Astrocyte (in vitro differentiated cells and primary cell): ENCODE measurements around the gene ACAD8. TPM values are rescaled to one million over a fixed set of nuclear protein-coding genes. Genes with fewer than 3 reads are reported as not detected.

ENCODE experiments used
- DNase-seq: peaks from one replicate; pipeline ENCODE4 v3.0.0-alpha.2; 2010; ENCODE audit warnings: low read depth
- FAIRE-seq: peaks from 2 replicates; lab custom pipeline; 2011; peaks lifted over from hg19 to GRCh38; lab: Jason Lieb, UNC
- H2AFZ ChIP-seq: 2 replicates; pipeline ENCODE4 v1.6.0; 2012; ENCODE audit warnings: low read depth, low read length, inconsistent platforms
- H3K27ac ChIP-seq: 2 replicates; pipeline ENCODE4 v1.5.1; 2011; ENCODE audit warnings: low read depth, low read length, inconsistent platforms
- H3K27me3 ChIP-seq: 2 replicates; pipeline ENCODE4 v1.6.0; 2011; ENCODE audit warnings: low read length, inconsistent platforms; ENCODE audit not compliant: insufficient read depth
- H3K36me3 ChIP-seq: 2 replicates; pipeline ENCODE4 v1.5.1; 2011; ENCODE audit warnings: low read length, inconsistent platforms; ENCODE audit not compliant: insufficient read depth
- H3K4me1 ChIP-seq: 2 replicates; pipeline ENCODE4 v1.5.1; 2011; ENCODE audit warnings: low read length, inconsistent platforms; ENCODE audit not compliant: insufficient read depth
- H3K4me2 ChIP-seq: 2 replicates; pipeline ENCODE4 v1.6.0; 2012; ENCODE audit warnings: low read length, inconsistent platforms
- H3K4me3 ChIP-seq: 2 replicates; pipeline ENCODE4 v1.5.1; 2011; ENCODE audit warnings: low read depth, mild to moderate bottlenecking, low read length, inconsistent platforms; ENCODE audit not compliant: insufficient read depth
- H3K79me2 ChIP-seq: 2 replicates; pipeline ENCODE4 v1.6.0; 2012; ENCODE audit warnings: mild to moderate bottlenecking, low read length, inconsistent platforms; ENCODE audit not compliant: insufficient read depth
- H3K9ac ChIP-seq: 2 replicates; pipeline ENCODE4 v1.6.0; 2012; ENCODE audit warnings: mild to moderate bottlenecking, low read length, inconsistent platforms
- H3K9me3 ChIP-seq: 2 replicates; pipeline ENCODE4 v1.5.1; 2012; ENCODE audit warnings: low read depth, mild to moderate bottlenecking, low read length, inconsistent platforms; ENCODE audit not compliant: insufficient read depth
- H4K20me1 ChIP-seq: 2 replicates; pipeline ENCODE4 v1.6.0; 2012; ENCODE audit warnings: low read length, inconsistent platforms; ENCODE audit not compliant: insufficient read depth
- H3K27ac Mint-ChIP-seq: one replicate; pipeline ENCODE4 v1.8.0; 2021; ENCODE audit warnings: mild to moderate bottlenecking, mixed read lengths; ENCODE audit not compliant: unreplicated experiment
- H3K27me3 Mint-ChIP-seq: one replicate; pipeline ENCODE4 v1.8.0; 2021; ENCODE audit warnings: low read depth, mixed read lengths; ENCODE audit not compliant: unreplicated experiment
- H3K36me3 Mint-ChIP-seq: one replicate; pipeline ENCODE4 v1.8.0; 2021; ENCODE audit warnings: low read depth, mixed read lengths; ENCODE audit not compliant: unreplicated experiment
- H3K4me1 Mint-ChIP-seq: one replicate; pipeline ENCODE4 v1.8.0; 2021; ENCODE audit warnings: low read depth, mixed read lengths; ENCODE audit not compliant: unreplicated experiment
- H3K4me3 Mint-ChIP-seq: one replicate; pipeline ENCODE4 v1.8.0; 2021; ENCODE audit warnings: mild to moderate bottlenecking, moderate library complexity, mixed read lengths; ENCODE audit not compliant: unreplicated experiment
- H3K9me3 Mint-ChIP-seq: one replicate; pipeline ENCODE4 v1.8.0; 2021; ENCODE audit warnings: mild to moderate bottlenecking, mixed read lengths; ENCODE audit not compliant: unreplicated experiment
- CTCF ChIP-seq: IDR thresholded peaks from 2 replicates; pipeline ENCODE4 v1.5.1; 2011; ENCODE audit warnings: low read depth, mild to moderate bottlenecking, inconsistent platforms, low read length, moderate library complexity; ENCODE audit not compliant: insufficient read depth
- EZH2 ChIP-seq: IDR thresholded peaks from 2 replicates; pipeline ENCODE4 v1.6.1; 2012; ENCODE audit warnings: mild to moderate bottlenecking, low read length, inconsistent platforms; ENCODE audit not compliant: insufficient read depth
- total RNA-seq: library from RNA; stranded (reverse); gene quantifications from 2 replicates; pipeline ENCODE4 v1.2.1, GENCODE V29; 2021

The ACAD8 gene
- total RNA-seq, 1 donor from 2014 or later, result 15.8 TPM

DNA sequence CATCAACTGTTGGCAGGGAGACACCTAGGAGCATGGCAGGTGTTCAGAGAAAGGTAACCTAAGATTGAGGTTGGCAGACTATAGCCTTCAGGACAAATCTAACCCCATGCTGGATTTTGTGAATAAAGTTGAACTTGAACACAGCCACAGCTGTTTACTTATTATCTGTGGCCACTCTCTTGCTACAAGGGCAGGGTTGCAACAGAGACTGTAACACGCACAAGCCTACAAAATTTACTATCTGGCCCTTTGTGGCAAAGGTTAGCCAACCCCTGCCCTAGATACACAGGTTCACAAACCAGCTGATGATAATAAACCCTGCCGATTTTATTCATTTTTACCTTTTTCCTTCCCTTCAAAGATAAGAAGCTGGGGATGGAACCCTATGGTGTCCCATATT, 2.7 kb upstream of the ACAD8 start:
- Mint-ChIP-seq H3K27me3 (no peaks in the 10 kb centered on the region), H3K4me3 (no peak overlapping the region), H3K9me3 (no peaks in the 10 kb centered on the region), H3K27ac (no peak overlapping the region), H3K4me1 (peaks cover 4% of the 10 kb centered on the region), H3K36me3 (peaks cover 7% of the 10 kb centered on the region)
- Histone ChIP-seq H3K9ac (no peak overlapping the region), H3K4me3 (no peak overlapping the region), H3K27me3 (no peaks in the 10 kb centered on the region), H2AFZ (no peak overlapping the region), H3K9me3 (no peaks in the 10 kb centered on the region), H3K27ac (no peak overlapping the region), H3K79me2 (peaks cover 19% of the 10 kb centered on the region), H3K4me2 (no peak overlapping the region), H3K4me1 (peaks cover 10% of the 10 kb centered on the region), H4K20me1 (peaks cover 11% of the 10 kb centered on the region), H3K36me3 (peaks cover 11% of the 10 kb centered on the region)
- no peak for FAIRE-seq
- TF ChIP-seq EZH2 (no peak), CTCF (no peak)
- DNase-seq, result no peak

- H3K9me3 ChIP-seq, result no peaks in the 10 kb centered on the region
- H3K36me3 ChIP-seq, result peaks cover 13% of the 10 kb centered on the region
- peaks cover 2% of the 10 kb centered on the region for H3K36me3 Mint-ChIP-seq
- no peak for TF ChIP-seq CTCF
- no peak for TF ChIP-seq EZH2
- H3K4me1 Mint-ChIP-seq, result peaks cover 4% of the 10 kb centered on the region
- FAIRE-seq (no peak), DNase-seq (no peak)
- peak overlapping the region; percentile 98 for H3K4me2 ChIP-seq
- H3K9me3 Mint-ChIP-seq, result no peaks in the 10 kb centered on the region
- H3K4me3 Mint-ChIP-seq, result peak overlapping the region; percentile 98
- H3K27me3 ChIP-seq, result no peaks in the 10 kb centered on the region
- peak overlapping the region; percentile 95 for H3K4me3 ChIP-seq
- peaks cover 10% of the 10 kb centered on the region for H3K4me1 ChIP-seq
- H4K20me1 ChIP-seq, result peaks cover 16% of the 10 kb centered on the region
- H3K79me2 ChIP-seq, result peaks cover 25% of the 10 kb centered on the region
- H3K9ac ChIP-seq, result peak overlapping the region; percentile 81
- H3K27ac ChIP-seq, result peak overlapping the region; percentile 41
- peak overlapping the region; percentile 93 for H2AFZ ChIP-seq
- peak overlapping the region; percentile 70 for H3K27ac Mint-ChIP-seq
- no peaks in the 10 kb centered on the region for H3K27me3 Mint-ChIP-seq
Measured at GRCh38 chr11:134252346-134253187, 801 bp upstream of the ACAD8 start.
